ENCODE measurements around the gene ROBO1. TPM values are rescaled to one million over a fixed set of nuclear protein-coding genes. Genes with fewer than 3 reads are reported as not detected.

ROBO1 gene
- total and polyA plus RNA-seq, 4 donors, result 1.0 to 30.3 (median 3.9) TPM

DNA sequence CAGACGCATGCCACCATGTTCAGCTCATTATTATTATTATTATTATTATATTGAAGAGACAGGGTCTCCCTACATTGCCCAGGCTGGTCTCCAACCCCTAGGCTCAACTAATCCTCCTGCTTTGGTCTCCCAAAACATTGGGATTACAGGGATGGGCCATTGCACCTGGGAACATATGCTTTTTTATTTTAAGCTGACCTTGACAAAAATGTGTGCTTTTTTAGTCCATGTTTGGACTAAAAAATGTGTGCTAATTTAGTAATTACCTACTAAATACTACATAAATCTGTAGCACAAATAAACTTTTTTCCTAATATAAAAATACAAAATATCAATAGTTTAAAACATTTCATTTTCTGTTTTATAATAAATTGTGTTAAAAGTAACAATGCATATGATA, 693.2 kb downstream of the ROBO1 start:
- Histone ChIP-seq H3K27me3 (ENCODE audit: control insufficient read depth in 4 of 4, insufficient read depth in 4 of 4, low read length in 3 of 4) (no peaks in the 10 kb centered on the region), H3K4me3 (ENCODE audit: low read depth in 1 of 3, low read length in 3 of 3) (no peak overlapping the region), H3K4me1 (ENCODE audit: control insufficient read depth in 4 of 4, insufficient read depth in 4 of 4, low read length in 3 of 4) (no peaks in the 10 kb centered on the region), H3K9me3 (ENCODE audit: control insufficient read depth in 4 of 4, low read length in 3 of 4) (no peaks in the 10 kb centered on the region), H3K36me3 (ENCODE audit: control insufficient read depth in 4 of 4, insufficient read depth in 3 of 4, low read depth in 1 of 4, low read length in 3 of 4) (no peaks in the 10 kb centered on the region), H3K9ac (ENCODE audit: low read depth in 1 of 2, low read length in 2 of 2) (no peak overlapping the region), H3K27ac (ENCODE audit: low read depth in 1 of 2, low read length in 2 of 2) (no peak overlapping the region)
- DNase-seq (ENCODE audit: low spot score), result no peak
- WGBS, result 82% methylated on average over 1 of the region's 1 CpG
- TF ChIP-seq, protein P1, sequence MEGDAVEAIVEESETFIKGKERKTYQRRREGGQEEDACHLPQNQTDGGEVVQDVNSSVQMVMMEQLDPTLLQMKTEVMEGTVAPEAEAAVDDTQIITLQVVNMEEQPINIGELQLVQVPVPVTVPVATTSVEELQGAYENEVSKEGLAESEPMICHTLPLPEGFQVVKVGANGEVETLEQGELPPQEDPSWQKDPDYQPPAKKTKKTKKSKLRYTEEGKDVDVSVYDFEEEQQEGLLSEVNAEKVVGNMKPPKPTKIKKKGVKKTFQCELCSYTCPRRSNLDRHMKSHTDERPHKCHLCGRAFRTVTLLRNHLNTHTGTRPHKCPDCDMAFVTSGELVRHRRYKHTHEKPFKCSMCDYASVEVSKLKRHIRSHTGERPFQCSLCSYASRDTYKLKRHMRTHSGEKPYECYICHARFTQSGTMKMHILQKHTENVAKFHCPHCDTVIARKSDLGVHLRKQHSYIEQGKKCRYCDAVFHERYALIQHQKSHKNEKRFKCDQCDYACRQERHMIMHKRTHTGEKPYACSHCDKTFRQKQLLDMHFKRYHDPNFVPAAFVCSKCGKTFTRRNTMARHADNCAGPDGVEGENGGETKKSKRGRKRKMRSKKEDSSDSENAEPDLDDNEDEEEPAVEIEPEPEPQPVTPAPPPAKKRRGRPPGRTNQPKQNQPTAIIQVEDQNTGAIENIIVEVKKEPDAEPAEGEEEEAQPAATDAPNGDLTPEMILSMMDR (IDR thresholded peaks at IDR 0.05; ENCODE audit: low read depth, low read length, missing input control), result no peak
- no peak for TF ChIP-seq JUND (IDR thresholded peaks at IDR 0.05)
- TF ChIP-seq TAF1 (conservative IDR thresholded peaks at IDR 0.05), result no peak
- TF ChIP-seq, protein P2, sequence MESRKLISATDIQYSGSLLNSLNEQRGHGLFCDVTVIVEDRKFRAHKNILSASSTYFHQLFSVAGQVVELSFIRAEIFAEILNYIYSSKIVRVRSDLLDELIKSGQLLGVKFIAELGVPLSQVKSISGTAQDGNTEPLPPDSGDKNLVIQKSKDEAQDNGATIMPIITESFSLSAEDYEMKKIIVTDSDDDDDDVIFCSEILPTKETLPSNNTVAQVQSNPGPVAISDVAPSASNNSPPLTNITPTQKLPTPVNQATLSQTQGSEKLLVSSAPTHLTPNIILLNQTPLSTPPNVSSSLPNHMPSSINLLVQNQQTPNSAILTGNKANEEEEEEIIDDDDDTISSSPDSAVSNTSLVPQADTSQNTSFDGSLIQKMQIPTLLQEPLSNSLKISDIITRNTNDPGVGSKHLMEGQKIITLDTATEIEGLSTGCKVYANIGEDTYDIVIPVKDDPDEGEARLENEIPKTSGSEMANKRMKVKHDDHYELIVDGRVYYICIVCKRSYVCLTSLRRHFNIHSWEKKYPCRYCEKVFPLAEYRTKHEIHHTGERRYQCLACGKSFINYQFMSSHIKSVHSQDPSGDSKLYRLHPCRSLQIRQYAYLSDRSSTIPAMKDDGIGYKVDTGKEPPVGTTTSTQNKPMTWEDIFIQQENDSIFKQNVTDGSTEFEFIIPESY (IDR thresholded peaks at IDR 0.05), result no peak
- no peak for TF ChIP-seq GABPA (IDR thresholded peaks at IDR 0.05 in 1 of 2, conservative IDR thresholded peaks at IDR 0.05 in 1 of 2)
- TF ChIP-seq HNF4A (conservative IDR thresholded peaks at IDR 0.05), result no peak
- TF ChIP-seq FOXA2 (IDR thresholded peaks at IDR 0.05), result no peak
- TF ChIP-seq, protein P3, sequence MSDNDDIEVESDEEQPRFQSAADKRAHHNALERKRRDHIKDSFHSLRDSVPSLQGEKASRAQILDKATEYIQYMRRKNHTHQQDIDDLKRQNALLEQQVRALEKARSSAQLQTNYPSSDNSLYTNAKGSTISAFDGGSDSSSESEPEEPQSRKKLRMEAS (IDR thresholded peaks at IDR 0.05), result no peak
- no peak for TF ChIP-seq HNF4G (IDR thresholded peaks at IDR 0.05)
- no peak for TF ChIP-seq RXRA (IDR thresholded peaks at IDR 0.05)
- TF ChIP-seq, protein P4, sequence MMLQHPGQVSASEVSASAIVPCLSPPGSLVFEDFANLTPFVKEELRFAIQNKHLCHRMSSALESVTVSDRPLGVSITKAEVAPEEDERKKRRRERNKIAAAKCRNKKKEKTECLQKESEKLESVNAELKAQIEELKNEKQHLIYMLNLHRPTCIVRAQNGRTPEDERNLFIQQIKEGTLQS (IDR thresholded peaks at IDR 0.05), result no peak
- TF ChIP-seq, protein P5, sequence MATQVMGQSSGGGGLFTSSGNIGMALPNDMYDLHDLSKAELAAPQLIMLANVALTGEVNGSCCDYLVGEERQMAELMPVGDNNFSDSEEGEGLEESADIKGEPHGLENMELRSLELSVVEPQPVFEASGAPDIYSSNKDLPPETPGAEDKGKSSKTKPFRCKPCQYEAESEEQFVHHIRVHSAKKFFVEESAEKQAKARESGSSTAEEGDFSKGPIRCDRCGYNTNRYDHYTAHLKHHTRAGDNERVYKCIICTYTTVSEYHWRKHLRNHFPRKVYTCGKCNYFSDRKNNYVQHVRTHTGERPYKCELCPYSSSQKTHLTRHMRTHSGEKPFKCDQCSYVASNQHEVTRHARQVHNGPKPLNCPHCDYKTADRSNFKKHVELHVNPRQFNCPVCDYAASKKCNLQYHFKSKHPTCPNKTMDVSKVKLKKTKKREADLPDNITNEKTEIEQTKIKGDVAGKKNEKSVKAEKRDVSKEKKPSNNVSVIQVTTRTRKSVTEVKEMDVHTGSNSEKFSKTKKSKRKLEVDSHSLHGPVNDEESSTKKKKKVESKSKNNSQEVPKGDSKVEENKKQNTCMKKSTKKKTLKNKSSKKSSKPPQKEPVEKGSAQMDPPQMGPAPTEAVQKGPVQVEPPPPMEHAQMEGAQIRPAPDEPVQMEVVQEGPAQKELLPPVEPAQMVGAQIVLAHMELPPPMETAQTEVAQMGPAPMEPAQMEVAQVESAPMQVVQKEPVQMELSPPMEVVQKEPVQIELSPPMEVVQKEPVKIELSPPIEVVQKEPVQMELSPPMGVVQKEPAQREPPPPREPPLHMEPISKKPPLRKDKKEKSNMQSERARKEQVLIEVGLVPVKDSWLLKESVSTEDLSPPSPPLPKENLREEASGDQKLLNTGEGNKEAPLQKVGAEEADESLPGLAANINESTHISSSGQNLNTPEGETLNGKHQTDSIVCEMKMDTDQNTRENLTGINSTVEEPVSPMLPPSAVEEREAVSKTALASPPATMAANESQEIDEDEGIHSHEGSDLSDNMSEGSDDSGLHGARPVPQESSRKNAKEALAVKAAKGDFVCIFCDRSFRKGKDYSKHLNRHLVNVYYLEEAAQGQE (IDR thresholded peaks at IDR 0.05), result no peak
- TF ChIP-seq EGR1 (IDR thresholded peaks at IDR 0.05; ENCODE audit: low read depth in 2 of 2), result no peak
- no peak for TF ChIP-seq RAD21 (IDR thresholded peaks at IDR 0.05)
- TF ChIP-seq YY1 (IDR thresholded peaks at IDR 0.05), result no peak
- no peak for TF ChIP-seq FOXA1 (IDR thresholded peaks at IDR 0.05)

DNA sequence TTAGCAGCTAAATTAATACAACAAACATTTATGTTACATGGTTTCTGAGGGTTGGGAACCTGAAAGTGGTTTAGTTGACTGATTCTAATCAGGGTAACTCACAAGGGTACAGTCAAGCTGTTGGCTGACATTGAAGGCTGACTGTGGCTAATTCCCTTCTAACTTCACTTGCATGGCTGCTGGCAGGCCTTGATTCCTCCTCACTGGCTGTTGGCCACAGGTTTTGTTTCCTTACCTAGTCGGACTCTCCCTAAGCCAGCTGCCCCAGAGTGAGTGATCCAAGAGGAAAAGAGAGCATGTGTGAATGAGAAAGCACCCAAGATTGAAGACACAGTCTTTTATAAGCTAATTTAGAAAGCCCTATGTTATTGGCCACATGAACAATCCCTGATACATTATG, 700.1 kb downstream of the ROBO1 start:
- Histone ChIP-seq H3K36me3 (ENCODE audit: control insufficient read depth in 4 of 4, insufficient read depth in 3 of 4, low read depth in 1 of 4, low read length in 3 of 4) (no peaks in the 10 kb centered on the region), H3K4me3 (ENCODE audit: low read depth in 1 of 3, low read length in 3 of 3) (no peak overlapping the region), H3K9me3 (ENCODE audit: control insufficient read depth in 4 of 4, low read length in 3 of 4) (no peaks in the 10 kb centered on the region), H3K4me1 (ENCODE audit: control insufficient read depth in 4 of 4, insufficient read depth in 4 of 4, low read length in 3 of 4) (no peaks in the 10 kb centered on the region), H3K9ac (ENCODE audit: low read depth in 1 of 2, low read length in 2 of 2) (no peak overlapping the region), H3K27ac (ENCODE audit: low read depth in 1 of 2, low read length in 2 of 2) (no peak overlapping the region), H3K27me3 (ENCODE audit: control insufficient read depth in 4 of 4, insufficient read depth in 4 of 4, low read length in 3 of 4) (no peaks in the 10 kb centered on the region)
- no peak for DNase-seq (ENCODE audit: low spot score)
- no peak for TF ChIP-seq HNF4G (IDR thresholded peaks at IDR 0.05)
- TF ChIP-seq FOXA1 (IDR thresholded peaks at IDR 0.05), result no peak
- TF ChIP-seq, protein P3 (IDR thresholded peaks at IDR 0.05), result no peak
- no peak for TF ChIP-seq EGR1 (IDR thresholded peaks at IDR 0.05; ENCODE audit: low read depth in 2 of 2)
- TF ChIP-seq, protein P1 (IDR thresholded peaks at IDR 0.05; ENCODE audit: low read depth, low read length, missing input control), result no peak
- WGBS, result 80% methylated on average over 1 of the region's 1 CpG
